ENCODE data around the gene CWC22.
A peak's percentile ranks its signal among the peaks of the same experiment; 100 is the strongest.
"Not testable (repeated sequence)": the region's sequence is repeated elsewhere in the genome, so short reads cannot be mapped to it uniquely, and the experiment has no call there.

The CWC22 gene
- 60.0 to 60.8 reads per million in 2 donors for total RNA-seq

- DNase-seq: peak; percentile 37
These were observed at the start of gene CWC22 for GRCh38 chr2:180006781-180007579. Gene CWC22 (minus strand): TSS chr2:180007297. CDS start chr2:179993341, 13,956 bp downstream.

- DNase-seq: no peak
These were observed 49.4 kb upstream of the CWC22 start for GRCh38 chr2:180056367-180057118.

- not testable (repeated sequence) for DNase-seq
These were observed 47.5 kb upstream of the CWC22 start for GRCh38 chr2:180054576-180054975.

DNA sequence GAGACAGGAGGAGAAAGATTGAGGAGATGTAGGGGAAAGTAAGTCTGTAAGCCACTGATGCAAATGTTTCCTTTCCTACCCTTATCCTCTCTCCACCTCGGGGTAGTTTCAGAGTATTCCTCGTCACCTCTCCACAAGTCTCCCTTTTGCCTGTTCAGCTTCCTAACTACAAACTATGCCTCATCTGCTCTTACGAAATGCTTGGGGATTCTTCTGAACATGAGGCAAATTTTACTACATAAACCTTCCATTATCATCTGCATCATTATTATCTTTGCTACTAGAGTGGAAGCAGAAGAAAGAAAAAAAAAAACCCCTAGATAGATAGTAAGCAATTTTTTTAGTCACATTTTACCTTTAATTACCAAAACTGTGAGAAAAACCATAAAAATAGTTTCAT, 43.1 kb upstream of the CWC22 start:
- DNase-seq: no peak

GRCh38 chr2:180048251-180048650, 41.2 kb upstream of the CWC22 start:
- DNase-seq: no peak

- DNase-seq: no peak
These were observed 39.7 kb upstream of the CWC22 start for GRCh38 chr2:180046776-180047175.

- DNase-seq: no peak
These were observed 39.1 kb upstream of the CWC22 start for GRCh38 chr2:180046202-180046601.

DNA sequence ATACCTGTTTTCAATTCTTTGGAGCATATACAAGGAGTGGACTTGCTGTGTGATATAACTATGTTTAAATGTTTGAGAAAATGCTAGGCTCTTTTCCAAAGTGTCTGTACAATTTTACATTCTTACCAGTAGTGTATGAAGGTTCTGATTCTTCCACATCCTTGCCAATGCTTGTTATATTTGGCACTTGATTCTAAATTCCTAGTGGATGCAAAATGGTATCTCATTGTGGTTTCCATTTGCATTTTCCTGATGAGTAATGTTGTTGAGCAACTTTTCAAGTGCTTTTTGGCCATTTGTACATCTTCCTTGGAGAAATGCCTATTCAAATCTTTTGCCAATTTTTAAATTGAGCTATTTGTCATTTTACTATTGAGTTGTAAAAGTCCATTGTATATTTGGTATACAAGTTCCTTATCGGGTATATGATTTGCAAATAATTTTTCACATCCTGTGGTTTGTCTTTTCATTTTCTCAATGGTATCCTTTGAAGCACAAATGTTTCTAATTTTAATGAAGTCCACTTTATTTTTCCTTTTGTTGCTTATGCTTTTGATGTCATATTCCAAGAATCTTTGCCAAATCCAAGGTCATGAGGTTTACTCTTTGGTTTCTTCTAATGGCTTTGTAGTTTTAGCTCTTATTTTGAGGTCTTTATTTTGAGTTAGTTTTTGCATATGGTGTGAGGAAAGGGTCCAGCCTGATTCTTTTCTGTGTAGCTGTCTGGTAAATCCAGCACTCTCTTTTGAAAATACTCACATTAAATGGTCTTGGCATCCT, 33.2 kb upstream of the CWC22 start:
- no peak for DNase-seq

GRCh38 chr2:180038997-180039396, 31.9 kb upstream of the CWC22 start:
- DNase-seq: no peak

DNA sequence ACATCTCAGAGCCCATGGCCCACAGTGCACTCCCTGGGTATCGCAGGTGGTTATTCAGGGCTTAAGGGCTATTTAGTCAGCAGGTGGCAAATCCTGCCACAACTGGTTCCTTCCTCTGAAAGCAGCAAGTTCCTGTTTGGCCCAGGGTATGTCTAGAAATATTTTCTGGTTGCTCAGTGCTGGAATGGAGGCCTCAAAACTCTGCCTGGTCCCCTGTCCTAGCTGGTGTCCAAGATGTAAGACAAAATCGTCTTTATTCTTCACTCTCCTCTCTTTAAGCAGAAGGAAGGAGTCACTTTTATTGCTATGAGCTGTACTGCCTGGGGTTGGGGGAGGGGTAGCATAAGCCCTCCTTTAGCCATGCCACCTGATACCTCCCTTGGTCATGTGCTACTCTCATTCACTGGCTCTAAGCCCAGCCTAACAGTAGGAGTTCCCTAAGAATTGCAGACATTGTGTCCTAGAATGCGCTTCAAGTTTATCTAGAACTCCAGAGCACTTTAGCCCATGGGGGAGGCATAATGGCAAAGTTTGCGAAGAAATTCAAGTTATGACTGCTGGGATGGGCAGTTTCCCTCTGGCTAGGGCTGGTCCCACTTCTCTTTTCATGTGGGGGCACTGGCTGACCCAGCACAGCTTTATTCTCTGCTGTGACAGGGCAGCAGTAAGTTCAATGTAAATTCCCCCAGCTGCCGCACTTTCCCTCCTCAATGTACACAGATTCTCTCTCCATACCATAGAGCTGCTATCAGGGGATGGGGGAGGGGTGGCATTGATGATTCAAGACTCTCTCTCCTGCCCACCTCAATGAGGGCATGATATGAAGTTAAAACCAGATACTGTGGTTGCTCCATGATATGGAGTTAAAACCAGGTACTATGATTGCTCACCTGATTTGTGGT, 27.1 kb upstream of the CWC22 start:
- DNase-seq: no peak

GRCh38 chr2:180029575-180029974, 22.5 kb upstream of the CWC22 start:
- no peak for DNase-seq

DNA sequence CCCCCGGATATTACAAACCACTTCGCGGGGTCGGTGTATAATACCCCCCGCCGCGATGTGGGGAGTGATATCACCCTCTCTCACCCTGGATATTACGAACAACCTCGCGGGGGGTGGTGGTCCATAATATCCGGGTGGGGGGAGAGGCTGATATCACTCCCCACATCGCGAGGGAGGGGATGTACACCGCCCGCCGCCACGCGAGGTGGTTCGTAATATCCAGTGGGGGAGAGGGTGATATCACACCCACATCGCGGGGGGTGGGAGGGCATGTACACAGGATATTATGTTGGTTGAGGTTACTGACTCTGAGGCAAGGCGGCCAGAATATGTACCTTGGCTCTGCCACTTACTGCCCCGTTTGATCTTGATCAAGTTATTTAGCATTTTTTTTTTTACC, 14.8 kb upstream of the CWC22 start:
- DNase-seq: no peak

- no peak for DNase-seq
These were observed 10.7 kb upstream of the CWC22 start for GRCh38 chr2:180017784-180018183.

DNA sequence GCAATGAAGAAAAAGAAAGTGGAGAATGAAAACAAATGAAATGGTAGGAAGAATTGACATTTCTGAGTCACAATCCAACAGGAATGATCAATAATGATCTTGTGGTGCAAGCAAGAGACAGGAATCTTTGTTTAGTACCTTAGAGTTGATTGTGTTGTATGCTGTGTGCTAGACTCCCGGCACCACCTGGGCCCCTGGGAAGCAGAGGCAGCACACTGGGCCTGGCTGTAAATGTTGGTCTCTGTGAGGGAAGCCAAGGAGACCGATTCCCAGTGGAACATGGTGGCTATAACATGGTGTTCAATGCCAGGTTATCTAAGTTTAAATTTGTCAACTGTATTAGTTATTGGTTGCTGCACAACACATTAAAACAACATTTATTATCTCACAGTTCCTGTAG, 9.8 kb upstream of the CWC22 start:
- no peak for DNase-seq

DNA sequence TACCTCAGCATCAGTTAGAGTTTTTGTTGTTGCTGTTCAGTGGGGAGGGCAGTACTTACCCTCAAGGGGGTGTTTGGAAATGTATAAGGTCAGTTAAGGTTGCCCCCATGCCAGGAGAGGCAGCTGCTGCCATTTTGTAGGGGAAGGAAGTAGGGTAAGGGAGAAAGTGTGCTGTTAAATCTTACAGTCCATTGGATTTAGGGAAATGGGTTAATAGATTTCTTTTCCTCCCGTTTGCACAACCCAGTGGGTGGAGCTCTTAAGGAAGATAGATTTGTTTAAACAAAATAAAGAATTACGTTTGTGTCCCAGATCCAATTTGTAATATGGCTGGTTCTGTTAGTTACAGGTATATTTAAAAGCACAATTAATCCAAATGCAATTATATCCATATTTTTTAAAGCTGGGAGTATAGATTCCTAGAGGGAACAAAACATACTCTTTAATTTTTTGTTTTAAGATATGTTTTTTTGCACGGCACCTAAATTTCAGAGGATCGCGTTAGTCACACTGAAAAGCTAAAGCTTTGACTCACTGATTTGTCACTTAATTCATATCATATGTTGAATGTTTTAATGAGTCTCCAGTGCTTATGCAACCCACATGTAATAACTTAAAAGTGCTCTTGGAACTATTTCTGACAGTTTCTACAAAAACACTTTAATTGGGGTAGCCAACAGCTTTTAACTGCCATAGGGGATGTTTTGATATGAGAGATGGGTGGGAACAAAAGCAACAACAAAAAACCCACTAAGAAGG, 9.0 kb upstream of the CWC22 start:
- no peak for DNase-seq

GRCh38 chr2:180012523-180012922, 5.4 kb upstream of the CWC22 start:
- no peak for DNase-seq

GRCh38 chr2:180010701-180011100, 3.6 kb upstream of the CWC22 start:
- DNase-seq: no peak

DNA sequence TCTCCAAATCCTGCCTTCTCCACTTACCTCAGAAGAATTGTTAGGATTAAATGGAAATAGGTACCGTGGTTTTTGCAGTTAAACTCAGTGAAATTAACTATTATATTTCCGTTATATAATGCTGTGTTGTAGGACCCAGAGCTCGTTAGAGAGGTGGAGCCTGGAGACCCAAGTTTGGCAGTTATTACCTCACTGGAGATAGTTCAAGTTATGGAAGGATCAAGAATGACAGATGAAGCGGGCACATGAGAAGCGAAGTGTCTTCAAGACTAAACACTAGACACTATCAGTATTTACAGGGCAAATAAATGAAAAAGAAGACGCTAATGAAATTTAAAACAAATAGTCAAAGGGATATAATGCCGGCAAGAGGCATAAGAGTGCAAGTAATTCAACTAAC, 866 bp downstream of the CWC22 start:
- DNase-seq: no peak

GRCh38 chr2:180005465-180005864, 1.6 kb downstream of the CWC22 start:
- not testable (repeated sequence) for DNase-seq

DNA sequence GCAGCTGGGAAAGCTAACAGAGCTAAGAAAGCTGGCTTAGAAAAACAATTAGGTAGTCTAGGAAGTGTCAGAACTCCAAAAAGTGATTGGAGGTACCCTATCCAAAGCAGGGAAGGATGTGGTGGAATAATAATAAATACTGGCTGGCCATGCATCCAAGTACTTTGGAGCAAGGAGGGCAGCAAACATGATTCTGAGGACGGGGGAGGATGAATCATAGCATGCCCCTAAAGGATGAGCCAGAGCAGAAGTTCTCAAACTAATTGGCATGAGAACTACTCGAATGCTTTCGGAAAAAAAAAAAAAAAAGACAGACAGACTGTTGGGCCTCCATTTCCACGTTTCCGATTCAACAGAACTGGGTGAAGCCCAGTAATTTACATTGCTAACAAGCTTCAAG, 2.4 kb downstream of the CWC22 start:
- no peak for DNase-seq

DNA sequence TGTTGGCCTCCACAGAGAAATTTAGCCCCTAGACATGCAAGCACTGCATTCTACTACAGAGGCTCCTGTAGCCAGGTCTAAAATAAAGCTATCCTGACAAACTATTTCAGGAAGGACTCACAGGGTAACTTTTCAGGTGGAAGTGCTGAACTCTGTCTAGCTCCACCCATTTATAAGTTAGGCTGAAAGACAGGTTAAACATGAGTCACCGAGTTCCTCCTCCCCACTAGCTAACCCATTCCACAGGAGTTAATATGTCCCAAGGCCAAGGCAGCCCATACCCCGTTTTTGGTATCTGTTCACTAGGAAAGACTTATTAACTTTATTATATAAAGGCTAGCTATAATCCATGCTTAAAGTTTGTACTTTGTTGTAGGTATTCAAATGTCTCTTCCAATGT, 3.5 kb downstream of the CWC22 start:
- DNase-seq: no peak

- DNase-seq: no peak
These were observed 4.0 kb downstream of the CWC22 start for GRCh38 chr2:180003073-180003472.

All from activated gamma-delta T cell (primary cell).